Left ventricle myocardium superior (tissue), 1 donor: ENCODE results near the gene CDK4. TPM values are rescaled to one million over a fixed set of nuclear protein-coding genes. Genes with fewer than 3 reads are reported as not detected.

Source experiments
- ATAC-seq: fragments of 200-7000 bp; cut with Tn5 transposase; one replicate; pipeline ENCODE4 v1.9.1; 2020; ENCODE audit warnings: mild to moderate bottlenecking, moderate library complexity
- DNase-seq: peaks from one replicate; pipeline ENCODE4 v3.0.0-alpha.2; 2020
- intact Hi-C: fragments of 100-400 bp; cut with micrococcal nuclease; formaldehyde crosslinking; loops from one replicate; pipeline ENCODE4 v1.11.0; 2022
- total RNA-seq: library from RNA; stranded (reverse); fragmentation: NEBNext Ultra II Directional; extraction: Animal tissue kit (Norgen Biotek cat#: 25700); gene quantifications from one replicate; pipeline ENCODE4 v1.2.1, GENCODE V29; 2021
- donor health status: DM: no; HTN: yes; CAD: no; lungs with severe emphysema.

The CDK4 gene
- total RNA-seq, 1 donor from 2014 or later, result 42.1 TPM

DNA sequence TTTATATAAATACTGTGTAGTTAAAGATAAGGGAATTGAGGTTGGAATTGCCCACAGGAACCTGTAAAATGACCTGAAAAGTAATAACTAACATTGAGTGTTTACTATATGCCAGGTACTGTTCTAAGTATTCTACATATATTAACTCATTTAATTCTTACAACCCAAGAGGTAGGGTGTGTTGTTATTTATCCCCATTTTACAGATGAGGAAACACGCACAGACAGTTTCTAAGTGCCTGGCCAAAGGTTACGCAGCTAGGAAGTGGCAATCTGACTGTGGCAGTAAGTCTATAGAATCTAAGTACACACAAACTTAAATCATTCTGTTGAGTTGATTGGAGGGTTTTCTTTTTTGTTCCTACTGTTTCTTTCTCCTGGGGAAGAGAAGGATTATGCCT lies 8.3 kb downstream of the CDK4 start:
- ATAC-seq (no peak), DNase-seq (no peak)
- intact Hi-C loops, result no loop called here

DNA sequence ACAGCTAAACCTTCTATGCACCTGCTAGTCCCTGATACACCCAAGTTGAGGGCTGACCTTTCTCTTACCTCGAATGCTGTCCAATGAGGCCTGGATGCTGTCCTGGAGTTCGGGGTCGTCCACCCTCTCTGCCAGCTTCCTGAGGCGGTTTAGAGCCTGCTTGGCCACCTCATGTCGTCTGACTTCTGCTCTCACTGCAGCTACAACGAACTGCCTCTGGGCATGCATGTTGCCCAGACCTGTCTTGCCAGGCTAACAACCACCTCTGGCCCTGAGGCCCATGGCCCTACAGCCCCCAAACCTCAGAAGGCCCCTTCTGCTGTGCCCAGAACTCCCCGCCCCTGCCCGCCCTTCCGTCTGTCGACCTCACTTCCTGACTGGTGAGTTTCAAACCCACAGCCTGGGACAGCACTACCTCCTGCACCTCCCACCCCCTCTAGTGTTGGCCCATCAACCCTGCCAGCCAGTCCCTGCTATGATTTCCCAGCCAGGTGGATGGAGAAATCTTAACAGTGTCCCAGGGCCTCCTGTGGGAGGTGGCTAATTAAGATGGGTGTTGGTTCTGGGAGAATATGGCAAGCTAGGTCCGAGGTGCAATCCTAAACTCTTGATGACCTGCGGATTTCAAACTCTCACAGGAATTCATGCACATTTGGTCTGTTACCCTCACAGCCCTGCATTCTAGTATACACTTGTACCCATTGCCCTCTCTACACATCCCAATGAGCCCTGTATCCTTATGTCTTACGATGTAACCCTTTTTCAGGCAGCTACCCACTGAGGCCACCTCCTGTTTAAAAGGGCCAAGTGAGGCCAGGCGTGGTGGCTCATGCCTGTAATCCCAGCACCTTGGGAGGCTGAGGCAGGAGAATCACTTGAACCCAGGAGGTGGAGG lies 10.0 kb downstream of the CDK4 start:
- ATAC-seq (no peak), DNase-seq (no peak)
- intact Hi-C loops, result no loop called here

DNA sequence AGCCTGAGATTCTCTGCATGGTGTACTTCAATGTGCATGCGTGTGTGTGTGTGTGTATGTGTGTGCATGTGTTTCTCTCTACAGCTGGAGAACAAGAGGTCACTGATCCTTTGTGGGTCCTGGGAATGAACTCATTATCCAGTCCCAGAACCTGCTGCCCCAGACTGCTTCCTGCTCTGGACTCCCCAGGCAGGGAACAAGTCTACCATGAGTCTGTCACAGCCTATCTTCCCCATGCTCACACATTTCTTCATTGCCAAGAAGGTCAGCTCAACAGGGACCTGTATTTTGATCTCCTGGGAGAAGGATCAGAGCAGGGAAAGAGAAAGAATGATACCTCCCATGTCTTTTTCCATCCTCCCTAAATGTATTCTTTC lies 10.7 kb downstream of the CDK4 start:
- ATAC-seq (peak; percentile 4), DNase-seq (no peak)
- intact Hi-C loops, result no loop called here

DNA sequence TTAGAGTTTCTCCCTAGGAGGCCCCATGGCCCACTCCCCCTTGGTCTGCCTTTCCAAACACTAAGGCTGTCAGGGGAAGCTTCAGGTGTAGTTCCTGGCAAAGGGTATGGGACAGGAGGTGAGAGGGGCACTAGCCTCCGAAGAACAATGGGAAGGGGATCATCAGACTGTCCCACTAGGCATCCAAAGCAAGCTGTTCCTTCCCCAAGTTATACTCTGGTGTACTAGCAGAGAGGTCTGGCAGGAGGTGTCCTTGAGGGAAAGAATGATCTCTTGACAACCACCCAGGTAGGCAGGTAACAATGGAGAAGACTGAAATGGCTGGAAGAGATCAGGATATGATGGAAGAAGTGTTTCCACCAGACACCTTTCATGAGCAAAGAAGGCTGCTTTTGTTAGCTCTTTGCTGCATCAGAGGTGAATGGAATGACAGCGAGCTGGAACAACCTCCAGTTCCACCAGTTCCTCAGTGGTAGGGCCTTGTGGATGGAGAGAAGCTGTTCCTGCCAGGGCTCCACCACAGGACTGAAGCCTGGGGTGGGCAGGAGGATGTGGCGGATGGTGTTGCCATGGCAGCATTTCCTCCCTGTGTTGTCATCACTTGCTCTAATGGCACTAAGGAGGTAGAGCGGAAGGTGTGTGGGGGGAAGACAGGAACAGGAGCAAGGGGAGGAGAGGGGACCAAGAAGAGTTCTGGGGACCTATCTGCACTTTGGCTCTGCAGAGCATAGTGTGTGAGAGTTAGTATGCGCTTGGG lies 11.3 kb downstream of the CDK4 start:
- DNase-seq (no peak), ATAC-seq (no peak)
- intact Hi-C loops, result no loop called here

DNA sequence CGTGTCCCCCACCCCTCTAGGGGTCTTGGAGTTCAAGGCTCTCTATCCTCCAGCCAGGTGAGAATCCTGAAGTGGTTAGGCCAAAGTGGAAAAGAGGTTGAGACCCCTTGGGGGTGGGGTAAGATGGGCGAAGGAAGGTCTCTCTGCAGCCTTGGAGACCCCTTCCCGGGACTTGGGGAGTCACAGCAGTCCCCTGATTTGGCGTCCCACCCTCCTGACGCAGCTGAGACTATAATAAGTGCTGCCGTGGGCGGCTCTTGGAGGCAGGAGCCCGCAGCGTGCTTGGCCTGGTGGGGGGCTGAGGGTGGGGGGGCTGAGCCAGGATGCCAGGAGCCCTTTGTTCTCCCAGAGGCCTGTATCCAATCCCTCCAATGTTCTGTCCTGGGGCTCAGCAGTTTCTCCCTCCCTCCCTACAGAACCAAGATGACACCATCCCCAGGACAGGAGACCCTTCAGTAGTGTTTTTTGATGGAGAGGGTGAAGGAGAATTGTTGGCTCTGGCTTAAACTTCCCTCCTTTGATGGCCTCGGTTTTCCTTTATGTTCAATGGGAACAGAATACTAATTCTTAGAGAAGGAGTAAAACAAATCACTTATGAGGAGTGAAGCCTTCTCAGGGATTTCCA lies 12.1 kb downstream of the CDK4 start:
- no peak for DNase-seq
- intact Hi-C loops, result no loop called here
- ATAC-seq, result no peak

DNA sequence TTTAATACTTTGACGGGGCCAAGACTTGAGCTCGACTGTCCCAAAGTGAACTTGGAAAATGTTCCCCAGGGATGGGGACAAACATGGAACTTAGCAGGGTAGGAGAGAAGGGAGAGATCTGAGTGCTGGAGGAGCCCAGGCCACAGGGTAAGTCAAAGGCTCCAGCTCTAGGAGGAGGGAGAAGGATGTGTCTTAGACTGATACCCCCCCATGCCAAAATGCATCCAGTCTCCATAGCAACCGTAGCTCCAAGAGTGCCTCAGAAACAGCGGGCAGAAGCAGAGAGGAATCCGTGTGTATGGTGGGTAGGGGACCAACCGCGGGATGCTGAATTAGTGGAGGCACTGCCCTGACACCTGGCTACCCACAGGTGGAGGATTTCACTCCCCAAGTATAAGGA lies 12.7 kb downstream of the CDK4 start:
- intact Hi-C loops, result no loop called here
- no peak for DNase-seq
- ATAC-seq, result no peak

DNA sequence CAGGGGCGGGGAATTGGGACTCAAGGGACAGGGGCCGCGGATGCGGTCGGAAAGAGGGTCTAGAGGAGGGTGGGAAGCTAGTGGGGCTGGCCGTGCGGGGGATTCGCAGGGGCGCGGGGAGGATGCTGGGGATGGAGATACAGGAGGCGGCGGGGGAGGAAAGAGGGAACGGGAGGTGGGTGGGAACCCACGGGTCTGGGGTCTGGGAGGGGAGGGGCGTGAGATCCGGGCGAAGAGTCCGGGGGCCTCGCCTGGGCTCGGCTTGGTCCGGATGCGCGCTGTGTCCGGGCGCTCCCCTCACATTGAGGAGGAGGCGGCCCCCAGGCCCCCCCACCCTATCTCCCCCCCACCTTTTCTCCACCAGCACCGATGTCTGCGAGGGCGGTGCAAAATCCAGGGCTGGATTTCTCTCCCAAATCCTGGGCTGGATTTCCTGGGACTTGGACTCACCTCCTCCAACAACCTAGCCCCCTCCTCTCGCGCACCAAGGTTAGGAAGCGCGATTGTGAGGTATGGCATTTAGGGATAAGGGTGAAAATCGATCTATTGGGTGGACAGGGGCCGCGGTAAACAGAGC lies 13.4 kb downstream of the CDK4 start, which contains the start of gene AGAP2:
AGAP2 (minus strand) TSS at position 82 of the 577 bp plus-strand sequence. CDS start 496 bp downstream, outside the sequence.
- intact Hi-C loops, result no loop called here
- ATAC-seq (no peak), DNase-seq (no peak)

DNA sequence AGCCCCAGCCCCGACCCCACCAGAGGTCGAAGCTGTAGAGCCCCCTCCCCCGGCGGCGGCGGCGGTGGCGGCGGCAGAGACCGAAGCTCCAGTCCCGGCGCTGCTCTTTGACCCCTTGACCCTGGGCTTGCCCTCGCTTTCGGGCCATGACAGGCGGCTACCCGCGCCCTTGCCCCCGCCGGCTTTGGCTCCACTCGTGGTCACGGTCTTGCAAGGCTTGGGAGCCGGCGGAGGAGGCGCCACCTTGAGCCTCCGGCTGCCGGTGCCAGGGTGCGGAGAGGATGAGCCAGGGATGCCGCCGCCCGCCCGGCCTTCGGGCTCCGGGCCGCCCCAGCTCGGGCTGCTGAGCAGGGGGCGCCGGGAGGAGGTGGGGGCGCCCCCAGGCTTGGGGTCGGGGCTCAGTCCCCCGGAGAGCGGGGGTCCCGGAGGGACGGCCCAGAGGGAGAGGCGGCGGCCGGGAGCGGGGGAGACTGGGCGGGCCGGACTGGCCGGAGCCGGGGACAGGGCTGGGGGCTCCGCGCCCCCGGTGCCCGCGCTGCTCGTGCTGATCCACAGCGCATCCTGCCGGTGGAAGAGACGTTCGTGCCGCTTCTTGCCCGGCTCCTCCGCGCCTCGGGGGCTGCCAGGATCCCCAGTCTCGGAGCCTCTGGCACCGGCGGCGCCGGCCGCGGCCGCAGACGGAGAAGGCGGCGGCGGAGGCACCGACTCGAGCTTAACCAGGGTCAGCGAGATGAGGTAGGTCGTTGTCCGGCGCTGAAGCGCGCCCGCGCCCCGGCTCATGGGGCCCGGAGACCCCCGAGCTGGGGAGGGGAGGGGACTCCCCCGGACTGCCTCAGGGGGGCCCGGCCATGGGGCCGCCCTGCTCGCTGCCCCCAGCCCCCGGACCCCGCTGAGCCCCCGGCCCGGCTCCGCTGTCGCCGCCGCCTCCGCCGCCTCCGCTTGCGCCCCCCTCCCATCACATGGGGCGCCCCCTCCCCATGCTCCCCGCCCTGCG lies 14.3 kb downstream of the CDK4 start:
- DNase-seq, result no peak
- no peak for ATAC-seq
- intact Hi-C loops, result no loop called here

DNA sequence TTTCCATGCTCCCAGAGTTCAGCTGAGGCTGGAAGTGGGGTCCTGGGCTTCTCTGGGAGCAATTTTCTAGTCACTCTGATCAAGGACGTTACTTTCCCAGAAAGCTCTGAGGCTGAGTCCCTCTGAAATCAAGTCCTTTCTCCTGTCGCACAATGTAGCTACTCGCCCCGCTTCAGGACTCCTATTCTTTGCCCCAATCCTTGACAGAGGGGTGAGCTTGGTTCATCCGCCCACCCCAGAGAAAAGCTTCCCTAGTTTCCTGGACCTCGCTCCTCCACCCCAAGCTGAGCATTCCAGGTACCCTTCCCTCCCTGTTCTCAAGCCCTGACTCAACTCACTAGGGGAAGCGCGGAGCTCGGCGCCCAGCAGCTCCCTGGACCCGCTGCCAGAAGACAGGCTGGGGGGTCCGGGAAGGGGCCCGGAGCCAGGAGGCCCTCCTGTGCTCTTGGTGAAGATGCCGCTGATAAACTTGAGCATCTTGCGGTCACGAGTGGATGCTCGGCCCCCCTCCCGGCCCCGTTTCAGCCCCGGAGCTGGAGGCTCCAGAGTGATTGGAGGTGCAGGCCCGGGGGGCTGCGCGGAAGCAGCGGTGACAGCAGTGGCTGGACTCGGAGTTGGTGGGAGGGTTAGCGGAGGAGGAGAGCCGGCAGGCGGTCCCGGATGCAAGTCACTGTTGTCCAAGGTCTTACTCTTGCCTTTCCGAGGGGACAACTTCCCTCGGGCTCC lies 15.2 kb downstream of the CDK4 start:
- no peak for ATAC-seq
- no peak for DNase-seq
- intact Hi-C loops, result no loop called here

DNA sequence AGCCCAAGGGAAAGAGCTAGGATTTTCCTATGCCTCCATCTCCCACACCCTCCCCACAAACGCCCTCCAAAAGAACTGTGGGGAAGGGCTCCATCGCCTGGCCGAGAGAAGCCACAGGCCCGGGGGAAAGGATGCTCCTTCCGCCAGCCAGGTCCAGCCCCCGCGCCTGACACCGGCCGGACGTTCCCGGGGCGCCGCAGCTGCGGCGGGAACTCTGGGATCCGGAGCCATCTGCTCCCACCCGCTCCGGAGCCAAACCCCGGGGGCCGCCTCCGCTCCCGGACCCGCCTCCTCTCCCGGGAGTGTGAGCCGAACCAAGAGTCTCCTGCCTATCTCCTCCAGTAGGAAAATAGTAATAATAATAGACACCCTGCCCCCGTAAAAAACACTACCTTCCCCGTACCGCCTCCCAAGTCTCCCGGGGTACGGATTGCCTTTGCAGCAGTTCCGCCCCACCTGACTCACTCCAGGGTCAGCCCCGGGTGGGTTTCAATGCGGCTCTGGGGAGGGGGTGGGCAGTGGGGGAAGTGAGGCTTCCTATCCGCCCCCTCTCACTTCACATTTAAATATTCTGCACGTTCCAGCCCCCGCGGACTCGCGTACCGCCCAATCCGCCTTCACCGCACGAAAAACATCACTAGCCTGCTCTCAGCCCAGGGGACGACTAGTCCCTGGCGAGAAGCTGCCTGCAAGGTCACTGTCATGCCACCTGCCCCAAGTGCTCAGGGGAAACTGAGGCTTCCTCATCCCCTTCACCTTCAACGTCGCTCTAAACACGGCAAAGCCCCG lies 16.0 kb downstream of the CDK4 start:
- DNase-seq, result peak; percentile 63
- peak; percentile 55 for ATAC-seq
- intact Hi-C loops, result no loop called here

DNA sequence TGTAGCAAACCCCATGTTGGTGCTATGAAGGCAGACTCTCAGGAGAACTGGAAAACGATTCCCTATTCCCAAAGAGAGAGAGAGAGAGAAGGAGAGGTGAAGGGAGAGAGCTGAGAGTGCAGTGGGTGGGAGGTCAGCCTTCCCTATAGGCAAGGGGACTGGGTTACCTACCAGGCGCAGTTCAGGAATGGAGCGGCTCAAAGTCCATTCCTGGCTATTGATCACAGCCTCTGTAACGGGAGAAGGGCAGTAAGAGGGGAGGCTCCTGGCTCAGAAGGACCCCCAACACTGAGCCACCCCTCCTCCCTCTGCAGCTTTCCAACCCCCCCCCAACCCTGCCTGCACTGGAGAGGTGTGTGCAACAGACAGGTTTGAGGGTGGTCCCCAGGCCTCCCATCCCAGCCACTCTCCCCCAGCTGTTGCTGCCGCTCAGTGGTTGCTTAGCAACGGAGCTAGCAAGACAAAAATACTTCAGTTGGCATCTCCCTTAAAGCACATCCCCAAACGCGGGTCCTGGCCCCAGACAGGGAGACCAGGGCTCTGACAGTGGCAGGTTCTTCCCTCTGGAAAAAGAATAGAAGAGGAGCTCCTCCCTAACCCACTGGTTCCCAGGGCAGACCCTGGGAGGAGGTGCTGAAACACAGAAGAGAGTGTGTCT lies 16.8 kb downstream of the CDK4 start:
- no peak for ATAC-seq
- DNase-seq, result no peak
- intact Hi-C loops, result no loop called here

DNA sequence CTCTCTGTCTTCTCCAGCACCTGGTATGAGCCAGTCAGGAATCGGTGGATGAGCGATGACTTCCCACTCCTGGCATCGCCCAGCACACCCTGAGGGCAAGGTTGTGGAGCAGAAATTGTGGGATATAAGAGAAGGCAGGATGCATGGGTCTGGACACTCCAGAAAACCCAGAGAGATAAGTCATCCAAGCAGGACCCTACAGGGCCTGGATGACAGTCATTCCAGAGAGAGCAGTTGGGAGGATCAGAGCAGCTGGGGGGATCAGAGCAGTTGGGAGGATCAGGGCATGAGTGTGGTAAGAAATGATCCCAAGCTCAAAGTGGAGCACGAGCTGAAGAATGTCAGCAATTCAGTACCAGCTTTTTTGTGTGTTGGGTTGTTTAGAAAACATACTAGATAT lies 17.5 kb downstream of the CDK4 start:
- DNase-seq (no peak), ATAC-seq (no peak)
- intact Hi-C loops, result no loop called here

DNA sequence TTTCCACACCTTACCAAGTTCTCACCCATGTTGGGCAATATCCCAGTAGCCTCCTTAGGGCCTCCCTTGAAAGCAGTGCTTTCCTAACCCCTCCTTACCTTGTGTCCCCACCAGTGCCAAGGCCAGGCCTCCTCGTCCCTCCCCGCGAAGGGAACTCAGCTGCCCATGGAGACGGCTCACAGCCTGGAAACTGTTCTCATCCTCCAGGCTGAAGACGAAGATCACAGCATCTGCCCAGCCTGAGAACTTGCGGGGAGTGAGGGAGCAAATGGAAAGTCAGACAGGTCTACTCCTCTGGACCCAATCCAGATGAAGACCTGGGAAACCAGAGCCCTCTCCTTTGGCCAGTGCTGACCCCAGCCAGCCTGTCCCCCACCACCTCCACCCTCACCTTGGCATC lies 18.2 kb downstream of the CDK4 start:
- ATAC-seq, result no peak
- no peak for DNase-seq
- intact Hi-C loops, result no loop called here

DNA sequence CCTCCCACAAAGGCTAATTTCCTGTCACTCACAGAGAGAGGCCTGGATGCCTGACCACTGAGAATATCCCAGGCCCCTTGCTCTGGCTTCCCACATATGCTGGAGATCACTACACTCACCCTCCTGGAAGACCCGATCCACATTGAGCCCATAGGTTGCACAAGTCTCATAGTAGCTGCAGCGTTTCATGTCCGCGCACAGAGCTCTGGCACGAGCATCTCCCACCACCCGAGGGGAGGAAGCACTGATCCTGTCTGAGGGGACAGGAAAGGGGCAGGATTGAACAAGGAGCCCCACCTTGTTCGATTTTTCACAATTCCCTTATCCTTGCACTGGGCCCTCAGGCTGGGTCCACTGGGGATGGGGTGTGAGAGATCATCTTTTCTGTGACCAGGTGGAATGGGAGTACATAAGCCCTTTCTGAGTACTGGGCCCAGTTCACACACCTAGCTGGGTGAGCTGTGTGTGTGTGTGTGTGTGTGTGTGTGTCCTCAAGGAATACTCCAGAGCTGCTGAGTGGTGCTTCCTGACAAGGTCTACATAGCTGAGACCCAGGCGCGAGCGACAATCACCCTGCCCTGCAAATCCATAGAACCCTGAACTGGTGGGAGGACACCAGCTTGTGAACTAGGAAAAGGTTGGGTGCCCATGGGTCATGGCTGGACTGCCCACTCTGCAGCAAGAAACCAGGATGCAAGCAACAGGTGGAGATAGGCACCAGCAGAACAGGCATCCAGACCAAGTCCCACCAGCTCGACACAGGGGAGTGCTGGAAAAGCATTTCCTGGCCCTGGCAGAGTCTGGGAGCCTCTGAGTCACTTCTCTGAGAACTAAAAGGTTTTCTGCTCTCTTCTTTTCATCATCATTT lies 19.1 kb downstream of the CDK4 start:
- no peak for ATAC-seq
- DNase-seq, result no peak
- intact Hi-C loops, result no loop called here

DNA sequence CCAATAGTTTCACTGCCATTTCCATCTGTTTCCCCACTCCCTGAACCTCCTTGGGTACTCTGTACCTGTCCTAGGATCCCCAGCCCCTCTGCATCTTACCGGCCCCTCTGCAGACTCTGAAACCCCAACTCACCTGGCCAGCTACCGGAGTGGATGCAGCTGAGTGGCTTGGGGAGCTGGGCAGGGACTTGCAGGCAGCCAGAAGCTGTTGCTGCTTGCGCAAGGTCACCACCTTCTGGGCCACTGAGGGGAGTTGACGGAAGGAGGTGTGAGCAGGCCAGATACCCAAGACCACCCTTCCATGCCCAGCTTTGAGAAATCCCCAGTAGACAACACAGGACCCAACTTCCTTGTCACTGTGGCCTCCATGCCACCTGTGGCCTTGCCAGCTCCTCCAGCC lies 19.8 kb downstream of the CDK4 start:
- ATAC-seq, result no peak
- intact Hi-C loops, result no loop called here
- no peak for DNase-seq
